SK-MEL-5 (cell line): ENCODE measurements around the gene MDN1. TPM values are rescaled to one million over a fixed set of nuclear protein-coding genes. Genes with fewer than 3 reads are reported as not detected.

Experiments used
- DNase-seq: peaks from one replicate; pipeline ENCODE4 v3.0.0-alpha.2; 2016; ENCODE audit warnings: low read depth, low spot score
- in situ Hi-C: cut with HindIII; loops from 2 replicates; pipeline ENCODE4 v1.10.0; 2016; ENCODE audit warnings: low sequenced_read_pairs, high pct_unique_total_duplicates, low pct_unique_long_range_greater_than_20kb
- small RNA-seq, 2 experiments: library from RNA; depleted of rRNA; stranded (forward); fragments of <200 nt; gene quantifications; one replicate each; pipeline ENCODE3, GENCODE V24; 2014
- total RNA-seq: library from RNA; depleted of rRNA; stranded (reverse); fragments of >200 nt; shearing (Covaris generic); gene quantifications from 2 replicates; pipeline ENCODE4 v1.2.3, GENCODE V29; 2014; rRNA removed

Gene MDN1
- total RNA-seq, 1 experiment from 2014 or later = 25.3 TPM

DNA sequence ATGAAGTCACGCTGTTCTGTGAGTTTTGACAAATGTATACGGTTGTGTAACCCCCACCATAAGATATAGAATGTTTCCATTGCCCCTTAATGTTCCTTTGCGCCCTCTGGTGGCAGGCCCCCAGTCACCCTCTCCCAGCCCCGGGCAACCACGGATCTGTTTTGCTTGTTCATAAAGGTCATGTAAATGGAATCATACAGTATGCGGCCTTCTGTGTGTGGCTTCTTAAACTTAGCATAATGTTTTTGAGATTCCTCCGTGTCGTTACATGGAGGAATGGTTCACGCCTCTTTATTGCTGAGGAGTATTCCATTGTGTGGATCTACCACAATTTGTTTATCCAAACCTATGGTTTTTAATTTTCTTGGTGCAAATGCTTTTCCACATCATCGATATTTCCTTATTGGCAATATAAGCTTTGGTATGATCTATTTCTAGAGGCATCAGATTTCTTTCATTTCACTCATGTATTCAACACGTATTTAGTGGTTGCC, 209.4 kb downstream of the MDN1 start:
- in situ Hi-C loops = no loop called here
- DNase-seq = peak; percentile 80

DNA sequence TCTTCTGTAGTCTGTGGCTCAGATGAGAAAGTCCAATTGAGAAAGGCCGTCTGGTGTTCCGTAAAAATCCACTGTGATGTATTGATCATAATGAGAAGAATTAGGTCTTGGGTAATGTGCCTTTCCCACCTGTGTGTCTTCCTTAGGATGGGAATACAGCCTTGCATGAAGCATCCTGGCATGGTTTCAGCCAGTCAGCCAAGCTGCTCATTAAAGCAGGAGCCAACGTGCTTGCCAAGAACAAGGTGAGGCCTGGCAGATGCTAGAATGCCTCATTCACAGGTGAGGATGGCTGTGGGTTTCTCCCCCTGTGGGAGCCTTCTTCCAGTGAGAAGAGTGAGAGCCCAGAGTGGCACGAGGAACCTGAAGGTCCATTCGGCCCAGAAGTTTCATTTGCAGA, 213.7 kb downstream of the MDN1 start:
- in situ Hi-C loops = no loop called here

DNA sequence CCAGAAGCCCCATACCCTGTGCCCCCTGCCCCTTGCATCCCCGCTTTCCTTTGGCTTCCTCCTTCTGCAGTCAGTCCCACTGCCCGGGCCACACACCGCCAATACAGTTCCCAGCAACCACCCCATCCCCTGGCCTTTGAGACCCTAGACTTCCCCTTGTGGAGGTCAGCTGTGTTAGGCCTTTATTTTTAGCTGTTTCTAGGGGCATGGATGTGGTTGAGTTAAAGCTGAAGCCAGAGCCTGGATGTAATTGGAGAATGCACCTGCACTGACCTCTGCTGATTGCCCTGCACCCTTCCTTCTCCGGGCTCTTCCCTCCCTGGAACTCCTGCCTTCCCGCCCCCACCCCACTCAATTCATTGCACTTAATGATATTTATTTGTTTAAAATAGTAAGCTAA, 214.9 kb downstream of the MDN1 start:
- in situ Hi-C loops = no loop called here
- DNase-seq = no peak

More for the DNA sequence above, 213.7 kb downstream of the MDN1 start:
- DNase-seq = no peak

DNA sequence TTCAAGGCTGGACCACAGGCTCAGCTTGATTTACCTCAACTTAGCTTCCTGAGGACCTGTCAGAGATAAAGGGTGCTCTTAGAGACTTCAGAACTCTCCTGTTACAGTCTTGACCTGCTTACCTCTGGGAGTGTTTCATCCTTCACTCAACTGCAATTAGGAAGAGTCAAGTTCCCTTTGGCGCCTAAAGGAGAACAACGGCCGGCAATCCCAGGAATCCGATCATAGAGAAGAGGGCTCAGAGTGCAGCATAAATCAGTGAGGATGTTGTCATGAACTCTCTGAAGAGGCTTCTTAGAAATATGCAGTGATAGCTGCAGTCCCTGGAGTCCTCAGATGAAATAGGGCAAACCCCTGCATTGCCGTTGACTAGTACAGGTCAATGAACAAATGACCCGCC, 217.4 kb downstream of the MDN1 start:
- in situ Hi-C loops = no loop called here
- DNase-seq = no peak

DNA sequence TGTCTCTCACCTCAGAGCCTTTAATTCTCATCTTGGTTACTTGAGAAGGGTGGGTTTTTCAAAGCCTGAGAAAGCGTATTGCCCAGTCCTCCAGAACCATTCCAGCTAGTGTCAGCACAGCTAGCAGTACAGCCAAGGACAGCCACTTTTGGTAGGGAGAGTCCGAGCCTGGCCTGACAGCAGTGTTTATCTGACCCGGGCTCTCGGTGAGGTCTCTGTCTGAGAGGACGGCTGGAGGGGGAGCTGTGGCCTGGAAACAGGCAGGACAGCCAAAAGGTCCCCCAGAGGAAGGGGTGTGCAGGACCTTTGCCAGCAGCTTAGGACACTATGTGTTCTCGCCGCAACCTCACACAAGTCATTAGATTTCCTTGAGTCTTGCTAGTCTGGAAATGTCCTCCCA, 219.9 kb downstream of the MDN1 start:
- in situ Hi-C loops = no loop called here
- DNase-seq = no peak

DNA sequence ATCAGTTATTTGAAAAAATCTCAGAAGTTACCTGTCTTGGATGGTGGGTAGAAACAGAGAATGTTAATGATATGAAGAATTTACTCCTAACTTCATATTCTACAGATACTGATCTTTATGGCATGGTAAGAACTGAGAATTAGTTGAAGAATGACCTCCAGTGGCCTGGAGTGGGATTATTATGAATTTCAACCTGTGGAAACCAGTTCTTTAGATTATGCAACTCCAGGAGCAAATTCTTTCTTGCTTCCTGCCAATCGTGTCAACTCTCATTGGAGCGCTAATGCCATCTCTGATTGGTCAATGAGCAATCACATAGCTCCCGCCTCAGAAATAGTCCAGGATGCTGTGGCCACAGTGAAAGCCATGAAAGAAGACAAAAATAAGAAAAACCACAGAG, 221.6 kb downstream of the MDN1 start:
- in situ Hi-C loops = no loop called here

DNA sequence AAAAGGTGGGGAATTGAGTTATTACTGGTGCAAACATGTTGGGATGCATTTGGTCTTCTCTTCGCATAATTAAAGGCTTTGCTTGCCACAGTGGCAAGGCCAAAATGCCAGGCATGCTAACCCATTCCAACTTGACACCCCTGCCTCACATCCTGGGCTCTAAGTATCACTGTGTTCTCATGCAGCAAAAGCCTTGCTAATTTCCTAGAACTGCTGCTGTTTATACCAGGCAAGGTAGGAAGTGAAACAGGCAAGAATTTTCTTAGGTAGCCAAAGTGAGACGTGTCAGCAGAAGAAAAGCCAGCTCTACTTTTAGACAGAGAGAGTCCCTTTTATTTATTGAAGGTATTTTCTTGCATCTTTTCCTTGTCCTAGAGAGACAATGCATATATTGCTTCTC, 222.2 kb downstream of the MDN1 start:
- in situ Hi-C loops = no loop called here

More for the DNA sequence above, 221.6 kb downstream of the MDN1 start:
- peak; percentile 84 for DNase-seq

DNA sequence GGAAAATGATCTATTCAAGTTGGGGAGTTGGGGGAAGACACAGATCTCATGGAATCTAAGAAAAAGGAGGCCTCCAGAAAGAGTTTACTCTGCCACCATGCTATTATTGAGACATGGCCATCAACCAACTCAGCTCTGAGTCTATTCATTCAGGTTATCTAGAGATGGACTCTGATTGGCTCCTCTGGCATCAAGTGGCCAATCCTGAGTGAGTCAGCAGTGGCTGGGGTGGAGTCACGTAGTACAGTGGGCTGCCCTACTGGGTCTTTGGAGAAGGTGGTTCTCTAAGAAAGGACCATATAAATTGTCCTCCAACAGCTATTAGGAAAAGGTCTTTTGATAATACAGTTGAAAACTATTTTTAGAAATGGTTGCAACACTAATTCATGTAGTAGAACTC, 223.1 kb downstream of the MDN1 start:
- in situ Hi-C loops = no loop called here

More for the DNA sequence above, 222.2 kb downstream of the MDN1 start:
- DNase-seq = no peak

DNA sequence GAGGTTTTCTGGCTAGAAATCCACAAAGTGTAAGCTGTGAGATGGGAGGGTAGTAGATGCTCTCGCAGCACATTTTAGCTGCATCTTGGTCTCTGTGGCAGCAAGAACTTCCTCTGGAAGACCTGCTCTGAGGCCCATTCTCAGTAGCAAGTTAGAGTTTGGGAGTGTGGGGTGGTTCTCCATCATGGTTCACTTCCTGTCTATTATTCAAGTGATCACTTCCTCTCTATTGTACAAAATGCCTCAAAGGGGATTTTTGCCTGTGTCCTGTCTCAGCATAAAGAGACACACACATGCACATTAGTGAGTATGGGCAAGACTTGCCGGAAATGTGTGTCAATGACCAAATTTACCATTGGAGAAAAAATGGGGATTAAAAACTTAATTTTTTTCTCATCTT, 223.5 kb downstream of the MDN1 start:
- in situ Hi-C loops = no loop called here
- DNase-seq = no peak

More for the DNA sequence above, 223.1 kb downstream of the MDN1 start:
- DNase-seq = peak; percentile 58

Small RNAs within 50 kb of the gene (small RNA-seq; reads per million reads assigned to genes)
- gene DNAJC19P6 = 0 reads per million in 2 experiments
- 0 reads per million in 2 experiments for gene RF00019

Other genes with a start within 250 kb of the MDN1 start
- gene LYRM2, start 181.0 kb downstream of the MDN1 start, total RNA-seq = 35.2 and 35.4 TPM in 2 replicates
- gene CASP8AP2, start 10.1 kb upstream of the MDN1 start, total RNA-seq = 7.2 and 9.4 TPM in 2 replicates
- gene GJA10, start 74.7 kb upstream of the MDN1 start, total RNA-seq = not detected in 2 replicates